Transverse colon (tissue), 4 donors: ENCODE results near the gene NISCH.

ENCODE experiments used
- CTCF ChIP-seq, 5 experiments: fragments of 200-600 bp in 3 of 5; fragments of 450-650 bp in 2 of 5; sonication (generic) in 3 of 5; IDR thresholded peaks; 1 replicate in 2 of 5; 2 replicates in 3 of 5; pipeline ENCODE4 v1.5.1; 2016 to 2017; ENCODE audit warnings: antibody characterized with exemption in 5 of 5, inconsistent platforms in 3 of 5, mild to moderate bottlenecking in 2 of 5, moderate library complexity in 1 of 5
- EP300 ChIP-seq: sonication (generic); formaldehyde crosslinking; IDR thresholded peaks from one replicate; pipeline ENCODE4 v1.6.1; 2017; ENCODE audit warnings: antibody characterized with exemption, low read depth
- POLR2AphosphoS5 ChIP-seq, 3 donors: sonication (generic); formaldehyde crosslinking; IDR thresholded peaks; one replicate each; pipeline ENCODE4 v1.6.1; 2016; ENCODE audit warnings: antibody characterized with exemption in 3 of 3

- TF ChIP-seq EP300, result no peak
- TF ChIP-seq CTCF (IDR thresholded peaks at IDR 0.05), result no peak
- TF ChIP-seq POLR2AphosphoS5 (IDR thresholded peaks at IDR 0.05), result no peak
Observed at GRCh38 chr3:52521881-52522650, 66.7 kb downstream of the NISCH start.
